Measurements from ENCODE around the gene MDGA2. TPM values are rescaled to one million over a fixed set of nuclear protein-coding genes. Genes with fewer than 3 reads are reported as not detected.

The MDGA2 gene
- total and polyA plus RNA-seq, 2 of the 13 experiments (the other 11 are each of a cell fraction or from before 2014, with no cell fraction given): not detected

GRCh38 chr14:47365233-47365632 lies 310.2 kb downstream of the MDGA2 start (continued):
- TF ChIP-seq ZBTB4 (CRISPR knock-in tag; IDR thresholded peaks at IDR 0.05; ENCODE audit: borderline replicate concordance) (no peak), HOXA5 (CRISPR knock-in tag; IDR thresholded peaks at IDR 0.05) (no peak)

GRCh38 chr14:47353186-47353585 lies 322.2 kb downstream of the MDGA2 start:
- 10% methylated on average over 4 of the region's 4 CpGs for WGBS (ENCODE audit: low lambda C conversion rate)
- Histone ChIP-seq H3K27ac (ENCODE audit: extremely low read length, insufficient read depth, low read length) (no peak overlapping the region), H3K9me3 (ENCODE audit: low read length) (peaks cover 25% of the 10 kb centered on the region), H2AFZ (ENCODE audit: low read length) (no peak overlapping the region), H3K4me3 (replicated peaks in 1 of 3; ENCODE audit: insufficient read depth in 1 of 3, low read depth in 2 of 3, low read length in 3 of 3) (no peak overlapping the region), H3K79me2 (ENCODE audit: insufficient read depth, low read length) (no peaks in the 10 kb centered on the region), H4K20me1 (ENCODE audit: insufficient read depth, low read length) (no peaks in the 10 kb centered on the region), H3K36me3 (replicated peaks in 1 of 2; ENCODE audit: control insufficient read depth in 1 of 2, insufficient read depth in 2 of 2, low read length in 2 of 2) (no peaks in the 10 kb centered on the region), H3K9ac (ENCODE audit: insufficient read depth, low read depth, low read length) (no peak overlapping the region), H3K27me3 (ENCODE audit: control insufficient read depth in 1 of 2, insufficient read depth in 2 of 2, low read length in 2 of 2) (no peaks in the 10 kb centered on the region), H3K4me1 (ENCODE audit: insufficient read depth, low read length) (no peaks in the 10 kb centered on the region), H3K4me2 (ENCODE audit: low read depth, low read length) (no peak overlapping the region)
- ATAC-seq (no peak), FAIRE-seq (no peak), DNase-seq (ENCODE audit: low spot score) (no peak)
- intact Hi-C loops (cut with micrococcal nuclease; ENCODE audit: unreplicated experiment) (no loop called here), in situ Hi-C loops (cut with HindIII; ENCODE audit: extremely low pct_ligation_motif_present, low pct_unique_long_range_greater_than_20kb) (no loop called here)
- POLR2A ChIA-PET: no interaction called here
- BruUV-seq (replicated peaks): no TSS peak
- no peak for TF ChIP-seq MYNN (CRISPR knock-in tag; IDR thresholded peaks at IDR 0.05; ENCODE audit: low read depth)
- TF ChIP-seq CREB1 (IDR thresholded peaks at IDR 0.05): no peak
- no peak for TF ChIP-seq CREB1 (CRISPR knock-in tag; IDR thresholded peaks at IDR 0.05)
- no peak for TF ChIP-seq HMGXB3 (CRISPR knock-in tag; IDR thresholded peaks at IDR 0.05; ENCODE audit: borderline replicate concordance)
- TF ChIP-seq ZNF350 (CRISPR knock-in tag; IDR thresholded peaks at IDR 0.05; ENCODE audit: borderline replicate concordance, low read depth): no peak
- no peak for TF ChIP-seq ZNF564 (CRISPR knock-in tag; IDR thresholded peaks at IDR 0.05)
- no peak for TF ChIP-seq RFX1 (IDR thresholded peaks at IDR 0.05)
- TF ChIP-seq ZFP62 (CRISPR knock-in tag; IDR thresholded peaks at IDR 0.05): no peak
- TF ChIP-seq, protein P1, sequence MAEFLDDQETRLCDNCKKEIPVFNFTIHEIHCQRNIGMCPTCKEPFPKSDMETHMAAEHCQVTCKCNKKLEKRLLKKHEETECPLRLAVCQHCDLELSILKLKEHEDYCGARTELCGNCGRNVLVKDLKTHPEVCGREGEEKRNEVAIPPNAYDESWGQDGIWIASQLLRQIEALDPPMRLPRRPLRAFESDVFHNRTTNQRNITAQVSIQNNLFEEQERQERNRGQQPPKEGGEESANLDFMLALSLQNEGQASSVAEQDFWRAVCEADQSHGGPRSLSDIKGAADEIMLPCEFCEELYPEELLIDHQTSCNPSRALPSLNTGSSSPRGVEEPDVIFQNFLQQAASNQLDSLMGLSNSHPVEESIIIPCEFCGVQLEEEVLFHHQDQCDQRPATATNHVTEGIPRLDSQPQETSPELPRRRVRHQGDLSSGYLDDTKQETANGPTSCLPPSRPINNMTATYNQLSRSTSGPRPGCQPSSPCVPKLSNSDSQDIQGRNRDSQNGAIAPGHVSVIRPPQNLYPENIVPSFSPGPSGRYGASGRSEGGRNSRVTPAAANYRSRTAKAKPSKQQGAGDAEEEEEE (CRISPR knock-in tag; IDR thresholded peaks at IDR 0.05; ENCODE audit: borderline replicate concordance): no peak
- TF ChIP-seq KLF6 (CRISPR knock-in tag; IDR thresholded peaks at IDR 0.05): no peak
- TF ChIP-seq ZNF543 (CRISPR knock-in tag; IDR thresholded peaks at IDR 0.05): no peak
- TF ChIP-seq GTF2F1 (IDR thresholded peaks at IDR 0.05; ENCODE audit: low read length): no peak
- CTCF ChIA-PET (ENCODE audit: low intra/inter-chr PET ratio, low total read pairs): no interaction called here

Data from HepG2 (cell line).